GM12865 (cell line): ENCODE results near the gene NCBP3.
A peak's percentile ranks its signal among the peaks of the same experiment; 100 is the strongest.

Source experiments
- DNase-seq: peaks from one replicate; pipeline ENCODE4 v3.0.0; 2010; ENCODE audit warnings: low read depth
- H3K4me3 ChIP-seq: 2 replicates; pipeline ENCODE4 v1.5.1; 2011; ENCODE audit warnings: mild to moderate bottlenecking, low read depth, low read length, control low read depth
- TF ChIP-seq, protein P1 (sequence below): IDR thresholded peaks from 2 replicates; pipeline ENCODE4 v1.5.1; 2011; ENCODE audit warnings: low read length, control low read depth, low read depth, inconsistent platforms; ENCODE audit not compliant: insufficient read depth; ENCODE audit errors: missing control alignments

NCBP3 gene

DNA sequence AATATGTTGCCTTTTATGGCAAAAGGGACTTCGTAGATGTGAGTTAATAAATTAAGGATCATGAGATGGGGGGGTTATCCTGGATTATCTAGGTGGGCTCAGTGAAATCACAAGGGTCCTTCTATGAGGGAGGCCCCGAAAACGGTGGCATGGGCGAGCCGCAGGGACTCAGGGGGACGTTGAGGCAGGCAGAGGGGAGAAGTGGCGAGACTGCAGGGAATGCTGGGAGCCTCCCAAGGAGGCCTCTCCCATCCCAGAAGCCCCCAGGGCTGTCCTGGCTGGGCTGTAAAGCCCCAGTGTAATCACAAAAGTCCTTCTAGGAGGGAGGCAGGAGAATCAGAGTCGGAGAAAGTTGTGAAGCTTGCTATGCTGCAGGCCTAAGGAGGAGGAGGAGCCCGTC is 80.1 kb downstream of the NCBP3 start:
- TF ChIP-seq, protein P1, sequence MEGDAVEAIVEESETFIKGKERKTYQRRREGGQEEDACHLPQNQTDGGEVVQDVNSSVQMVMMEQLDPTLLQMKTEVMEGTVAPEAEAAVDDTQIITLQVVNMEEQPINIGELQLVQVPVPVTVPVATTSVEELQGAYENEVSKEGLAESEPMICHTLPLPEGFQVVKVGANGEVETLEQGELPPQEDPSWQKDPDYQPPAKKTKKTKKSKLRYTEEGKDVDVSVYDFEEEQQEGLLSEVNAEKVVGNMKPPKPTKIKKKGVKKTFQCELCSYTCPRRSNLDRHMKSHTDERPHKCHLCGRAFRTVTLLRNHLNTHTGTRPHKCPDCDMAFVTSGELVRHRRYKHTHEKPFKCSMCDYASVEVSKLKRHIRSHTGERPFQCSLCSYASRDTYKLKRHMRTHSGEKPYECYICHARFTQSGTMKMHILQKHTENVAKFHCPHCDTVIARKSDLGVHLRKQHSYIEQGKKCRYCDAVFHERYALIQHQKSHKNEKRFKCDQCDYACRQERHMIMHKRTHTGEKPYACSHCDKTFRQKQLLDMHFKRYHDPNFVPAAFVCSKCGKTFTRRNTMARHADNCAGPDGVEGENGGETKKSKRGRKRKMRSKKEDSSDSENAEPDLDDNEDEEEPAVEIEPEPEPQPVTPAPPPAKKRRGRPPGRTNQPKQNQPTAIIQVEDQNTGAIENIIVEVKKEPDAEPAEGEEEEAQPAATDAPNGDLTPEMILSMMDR: no peak
- H3K4me3 ChIP-seq: no peak overlapping the region
- no peak for DNase-seq

DNA sequence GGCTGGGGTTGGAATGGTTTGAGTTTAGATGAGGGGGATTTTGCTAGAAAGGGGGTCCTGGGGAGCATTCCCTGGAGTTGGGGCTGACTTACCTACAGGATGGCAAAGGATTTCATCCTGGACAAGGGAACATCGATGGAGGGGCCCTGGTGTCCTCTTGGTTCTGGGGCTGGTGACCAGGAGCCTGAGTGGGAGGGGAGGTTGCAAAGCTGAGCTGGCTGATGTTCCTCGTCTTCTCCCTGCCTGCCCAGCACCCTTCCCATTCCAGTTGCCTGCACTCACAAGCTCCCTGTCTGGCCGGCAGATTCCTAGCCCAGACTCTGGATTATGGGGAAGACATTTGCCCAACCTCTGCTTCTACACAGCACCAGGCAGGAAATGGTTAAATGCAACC is 82.3 kb downstream of the NCBP3 start:
- peak overlapping the region; percentile 36 for H3K4me3 ChIP-seq
- TF ChIP-seq, protein P1: no peak
- DNase-seq: no peak

DNA sequence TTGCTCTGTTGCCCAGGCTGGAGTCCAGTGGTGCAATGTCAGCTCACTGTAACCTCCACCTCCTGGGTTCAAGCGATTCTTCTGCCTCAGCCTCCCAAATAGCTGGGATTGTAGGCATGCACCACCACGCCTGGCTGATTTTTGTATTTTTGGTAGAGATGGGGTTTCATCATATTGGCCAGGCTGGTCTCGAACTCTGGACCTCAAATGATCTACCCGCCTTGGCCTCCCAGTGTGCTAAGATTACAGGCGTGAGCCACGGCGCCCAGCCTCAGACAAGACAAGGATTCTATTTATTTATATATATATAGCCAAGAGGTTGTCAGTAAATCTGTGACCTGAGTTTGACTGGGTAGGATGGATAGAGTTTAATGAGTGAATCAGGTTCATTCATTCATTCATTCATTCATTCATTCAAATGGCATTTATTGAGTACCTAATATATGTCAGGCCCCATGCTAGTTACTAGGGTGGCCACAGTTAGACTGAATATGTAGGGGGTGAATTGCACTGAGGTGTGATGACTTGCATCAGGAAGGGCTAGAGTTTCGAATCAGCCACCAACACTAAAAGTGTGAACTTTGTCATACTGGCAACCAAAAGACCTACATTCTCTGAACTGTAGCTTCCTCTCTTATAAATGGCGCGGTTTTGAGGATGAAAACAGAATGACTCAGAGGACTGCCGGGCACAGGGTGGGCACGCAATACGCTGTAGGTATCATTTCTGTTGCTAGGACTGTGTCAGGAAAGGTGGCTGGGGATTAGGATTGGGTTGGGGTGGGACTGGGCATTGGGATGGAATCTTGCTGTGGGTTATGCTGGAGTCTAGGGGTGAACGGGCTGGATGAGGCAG is 82.9 kb downstream of the NCBP3 start:
- TF ChIP-seq, protein P1: no peak
- peak; percentile 95 for DNase-seq
- H3K4me3 ChIP-seq: peak overlapping the region; percentile 36

DNA sequence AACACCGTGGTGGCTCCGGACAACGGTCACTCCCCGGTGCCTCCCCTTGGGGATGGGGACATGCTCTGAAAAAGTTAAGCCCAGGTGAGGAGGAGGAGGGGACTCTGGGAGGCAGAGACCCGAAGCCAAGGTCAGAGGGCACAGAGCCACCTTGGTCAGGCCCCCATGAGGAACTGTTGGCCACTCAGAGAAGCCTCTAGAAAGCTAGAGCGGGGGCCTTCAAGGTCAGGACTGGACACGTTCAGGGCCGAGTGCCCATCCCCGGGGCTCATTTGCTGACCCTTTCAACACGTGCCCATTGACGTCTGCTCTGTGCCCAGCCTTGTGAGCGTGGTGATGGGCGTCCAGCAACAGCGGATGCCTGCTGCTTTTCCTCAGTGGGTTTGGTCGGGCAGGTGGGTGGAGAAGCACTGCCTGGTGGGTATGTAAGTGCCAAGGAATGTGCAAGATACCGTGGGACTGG is 84.1 kb downstream of the NCBP3 start:
- TF ChIP-seq, protein P1: no peak
- H3K4me3 ChIP-seq: no peak overlapping the region
- no peak for DNase-seq

DNA sequence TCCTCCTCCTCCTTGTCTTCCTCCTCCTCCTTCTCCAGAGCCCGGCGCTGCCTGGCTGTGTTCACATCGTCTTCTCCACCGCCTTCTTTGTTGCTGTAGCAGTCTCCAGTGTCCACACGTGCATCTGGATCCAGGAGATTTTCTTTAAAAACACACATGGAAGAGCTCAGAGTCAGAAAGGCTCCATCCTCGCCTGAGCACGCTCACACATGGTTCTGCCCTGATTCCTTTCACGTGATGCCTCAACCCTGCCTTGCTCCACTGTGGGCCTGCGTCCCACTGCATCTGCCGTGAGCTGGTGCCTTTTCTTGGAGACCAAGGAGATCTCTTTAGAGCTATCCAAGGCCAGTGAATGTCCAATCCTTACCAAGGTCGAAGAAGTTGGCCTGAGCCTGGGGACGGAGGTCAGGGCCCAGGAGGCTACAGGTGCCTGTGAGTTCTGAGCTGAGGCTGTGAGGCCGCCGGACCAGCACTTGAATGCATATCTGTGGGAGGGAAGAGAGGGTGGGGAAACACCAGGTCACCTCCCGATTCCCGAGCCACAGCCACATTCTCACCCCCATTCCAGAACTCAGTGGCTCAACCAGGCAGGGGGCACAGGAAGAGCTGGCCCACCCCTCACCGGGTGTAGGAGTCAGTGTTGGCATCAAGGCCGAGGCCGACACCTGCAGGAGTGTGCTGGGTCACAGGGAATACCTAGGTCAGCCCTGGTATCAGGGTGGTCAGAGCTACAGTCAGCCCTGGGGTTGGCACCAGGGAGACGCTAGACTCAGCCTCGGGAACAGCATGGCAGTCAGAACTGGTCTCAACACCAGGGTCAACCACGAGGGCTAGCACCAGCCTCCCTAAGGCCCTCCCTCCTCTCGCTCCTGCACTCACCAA is 84.8 kb downstream of the NCBP3 start:
- TF ChIP-seq, protein P1: no peak
- H3K4me3 ChIP-seq: no peak overlapping the region
- no peak for DNase-seq

DNA sequence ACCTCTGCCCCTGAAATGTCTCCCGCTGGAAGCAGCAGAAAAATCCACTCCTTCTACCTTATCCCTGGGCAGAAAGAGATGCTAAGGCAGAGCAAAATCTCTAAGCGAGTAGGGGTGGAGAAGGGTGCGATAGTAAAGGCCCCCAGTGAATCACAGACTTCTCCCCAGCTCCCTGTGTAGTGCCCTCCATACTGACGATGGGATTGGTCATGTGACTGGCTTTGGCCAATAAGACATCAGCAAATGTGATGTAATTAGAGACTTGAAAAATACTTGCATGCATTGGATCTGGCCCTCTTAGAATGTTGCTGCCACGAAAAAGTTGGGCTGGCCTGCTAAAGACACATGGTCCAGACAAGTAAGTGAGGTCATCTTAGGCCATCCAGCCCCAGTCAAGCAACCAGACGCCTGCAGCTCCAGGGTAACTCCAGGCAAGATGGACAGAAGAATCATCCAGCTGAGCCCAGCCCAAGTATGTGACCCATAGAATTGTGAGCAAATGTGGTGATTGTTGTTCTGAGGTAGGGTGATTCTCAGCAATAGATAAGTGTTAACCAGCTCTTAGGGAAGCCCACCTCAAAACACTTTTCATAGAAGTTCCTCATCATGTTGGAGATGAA is 86.3 kb downstream of the NCBP3 start:
- no peak for DNase-seq
- no peak overlapping the region for H3K4me3 ChIP-seq
- TF ChIP-seq, protein P1: no peak
